ENCODE results near the gene ASB6.
"Not testable (repeated sequence)": the region's sequence is repeated elsewhere in the genome, so short reads cannot be mapped to it uniquely, and the experiment has no call there.

DNA sequence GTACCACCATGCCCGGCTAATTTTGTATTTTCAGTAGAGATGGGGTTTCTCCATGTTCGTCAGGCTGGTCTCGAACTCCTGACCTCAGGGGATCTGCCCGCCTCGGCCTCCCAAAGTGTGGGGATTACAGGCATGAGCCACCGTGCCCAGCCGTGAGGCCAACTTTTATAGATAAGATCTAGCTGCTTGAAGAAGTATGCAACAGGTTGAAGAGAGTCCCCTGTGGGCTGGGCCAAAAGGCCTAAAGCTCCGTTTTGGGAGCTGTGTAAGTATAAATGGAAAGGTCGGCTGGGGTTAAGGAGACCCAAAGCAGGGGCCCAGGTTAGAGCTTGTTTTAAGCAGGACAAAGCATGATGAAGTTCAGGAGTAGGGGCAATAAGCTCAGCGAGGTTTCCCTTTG is 49.2 kb downstream of the ASB6 start:
- TF ChIP-seq, protein P1, sequence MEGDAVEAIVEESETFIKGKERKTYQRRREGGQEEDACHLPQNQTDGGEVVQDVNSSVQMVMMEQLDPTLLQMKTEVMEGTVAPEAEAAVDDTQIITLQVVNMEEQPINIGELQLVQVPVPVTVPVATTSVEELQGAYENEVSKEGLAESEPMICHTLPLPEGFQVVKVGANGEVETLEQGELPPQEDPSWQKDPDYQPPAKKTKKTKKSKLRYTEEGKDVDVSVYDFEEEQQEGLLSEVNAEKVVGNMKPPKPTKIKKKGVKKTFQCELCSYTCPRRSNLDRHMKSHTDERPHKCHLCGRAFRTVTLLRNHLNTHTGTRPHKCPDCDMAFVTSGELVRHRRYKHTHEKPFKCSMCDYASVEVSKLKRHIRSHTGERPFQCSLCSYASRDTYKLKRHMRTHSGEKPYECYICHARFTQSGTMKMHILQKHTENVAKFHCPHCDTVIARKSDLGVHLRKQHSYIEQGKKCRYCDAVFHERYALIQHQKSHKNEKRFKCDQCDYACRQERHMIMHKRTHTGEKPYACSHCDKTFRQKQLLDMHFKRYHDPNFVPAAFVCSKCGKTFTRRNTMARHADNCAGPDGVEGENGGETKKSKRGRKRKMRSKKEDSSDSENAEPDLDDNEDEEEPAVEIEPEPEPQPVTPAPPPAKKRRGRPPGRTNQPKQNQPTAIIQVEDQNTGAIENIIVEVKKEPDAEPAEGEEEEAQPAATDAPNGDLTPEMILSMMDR (IDR thresholded peaks at IDR 0.05): not testable (repeated sequence)
- TF ChIP-seq POLR2A (IDR thresholded peaks at IDR 0.05): not testable (repeated sequence)

All from sigmoid colon (tissue), 3 donors.